Thyroid gland (tissue), 4 donors: ENCODE data around the gene XKR3. TPM values are rescaled to one million over a fixed set of nuclear protein-coding genes. Genes with fewer than 3 reads are reported as not detected.

Source experiments
- small RNA-seq: library from RNA; depleted of rRNA; stranded (forward); fragments of <200 nt; gene quantifications from one replicate; pipeline ENCODE3, GENCODE V24; 2016
- total RNA-seq, 4 donors: library from RNA; depleted of rRNA; stranded (reverse); fragments of >200 nt; gene quantifications; one replicate each; pipeline ENCODE4 v1.2.3, GENCODE V29; 2016

XKR3 gene
- total RNA-seq, 4 donors from 2014 or later = not detected

Small RNAs within 50 kb of the gene (small RNA-seq; reads per million reads assigned to genes)
- gene GPM6BP3 = not detected

Other genes starting within 250 kb of the XKR3 start
- gene CCT8L2, start 232.6 kb downstream of the XKR3 start, total RNA-seq = not detected
- not detected for gene GAB4, start 182.8 kb upstream of the XKR3 start, total RNA-seq